Ecto neural progenitor cell (in vitro differentiated cells): ENCODE measurements around the gene ADAMTS17.
"Not testable (repeated sequence)": the region's sequence is repeated elsewhere in the genome, so short reads cannot be mapped to it uniquely, and the experiment has no call there.

ENCODE experiments used
- DNase-seq: peaks from one replicate; pipeline ENCODE4 v3.0.0-alpha.2; 2018; ENCODE audit warnings: low spot score

Gene ADAMTS17

DNA sequence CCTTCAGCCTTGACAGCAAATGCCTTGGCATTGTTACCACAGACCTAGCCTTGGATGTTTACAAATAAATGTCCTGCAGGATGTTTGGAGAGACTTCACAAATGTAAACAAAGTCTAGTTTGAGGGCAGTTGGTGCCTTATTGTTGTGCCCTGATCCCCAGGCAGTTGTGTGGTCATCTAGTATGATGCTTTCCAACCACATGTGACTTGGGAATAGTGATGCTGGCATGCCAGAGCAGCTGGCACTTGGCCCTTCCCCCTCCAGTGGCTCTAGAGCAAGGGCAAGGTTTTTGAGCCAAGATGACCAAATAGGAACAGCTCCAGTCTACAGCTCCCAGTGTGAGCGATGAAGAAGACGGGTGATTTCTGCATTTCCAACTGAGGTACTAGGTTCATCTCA, 258.2 kb downstream of the ADAMTS17 start:
- no peak for DNase-seq

GRCh38 chr15:100082761-100083402, 258.9 kb downstream of the ADAMTS17 start:
- peak; percentile 33 for DNase-seq

DNA sequence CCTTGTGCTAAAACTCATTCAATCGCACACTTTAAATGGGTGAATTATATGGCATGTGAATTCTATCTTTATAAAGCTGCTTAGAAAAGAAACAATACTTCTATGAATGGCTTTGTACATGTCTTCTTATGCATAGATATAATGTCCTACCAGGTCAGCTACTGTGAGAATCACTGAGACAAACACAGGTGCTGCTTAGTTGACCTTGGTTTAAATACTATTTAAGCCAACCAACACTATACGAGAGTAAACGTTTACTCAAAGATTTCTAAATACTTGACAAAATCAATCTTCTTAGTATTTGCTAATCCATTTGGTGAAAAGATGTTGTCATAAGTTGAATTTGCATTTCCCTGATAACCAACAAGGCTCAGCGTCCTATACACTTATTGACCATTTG, 260.3 kb downstream of the ADAMTS17 start:
- no peak for DNase-seq

GRCh38 chr15:100078511-100079220, 263.1 kb downstream of the ADAMTS17 start:
- no peak for DNase-seq

DNA sequence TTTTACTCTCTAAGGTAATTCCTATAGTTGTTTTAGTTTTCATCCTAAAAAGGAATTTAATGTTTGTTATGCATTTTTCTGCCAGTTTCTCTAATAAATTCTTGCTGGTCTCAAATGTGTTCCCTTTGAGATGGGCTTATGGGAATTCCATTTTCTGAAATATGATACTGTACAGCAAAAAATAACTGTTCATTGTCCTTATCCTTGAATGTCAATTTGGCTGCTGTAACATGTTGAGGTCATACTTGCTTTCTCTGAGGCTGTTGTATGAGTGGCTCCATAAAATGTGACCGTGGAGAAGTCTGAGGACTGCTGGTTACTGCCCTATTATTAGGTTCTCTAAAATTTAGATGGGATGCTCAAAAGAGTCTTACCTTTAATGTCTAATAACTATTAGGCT, 266.5 kb downstream of the ADAMTS17 start:
- DNase-seq, result no peak

DNA sequence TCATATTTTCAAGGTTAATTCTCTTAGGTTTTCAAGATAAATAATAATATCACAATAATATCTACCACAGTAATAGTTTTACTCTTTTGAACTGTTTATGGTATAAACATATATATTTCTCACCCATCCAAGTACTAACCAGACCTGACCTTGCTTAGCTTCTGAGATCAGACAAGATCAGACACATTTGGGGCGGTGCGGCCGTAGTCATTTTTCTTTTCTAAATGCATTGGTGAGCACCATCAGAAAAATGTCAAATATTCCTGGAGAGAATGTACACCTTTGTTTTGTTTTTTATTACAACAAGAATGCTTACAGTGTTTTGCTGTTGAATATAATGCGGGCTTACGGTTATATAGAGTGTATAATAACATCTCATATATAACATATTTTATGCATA, 267.8 kb downstream of the ADAMTS17 start:
- DNase-seq, result no peak

DNA sequence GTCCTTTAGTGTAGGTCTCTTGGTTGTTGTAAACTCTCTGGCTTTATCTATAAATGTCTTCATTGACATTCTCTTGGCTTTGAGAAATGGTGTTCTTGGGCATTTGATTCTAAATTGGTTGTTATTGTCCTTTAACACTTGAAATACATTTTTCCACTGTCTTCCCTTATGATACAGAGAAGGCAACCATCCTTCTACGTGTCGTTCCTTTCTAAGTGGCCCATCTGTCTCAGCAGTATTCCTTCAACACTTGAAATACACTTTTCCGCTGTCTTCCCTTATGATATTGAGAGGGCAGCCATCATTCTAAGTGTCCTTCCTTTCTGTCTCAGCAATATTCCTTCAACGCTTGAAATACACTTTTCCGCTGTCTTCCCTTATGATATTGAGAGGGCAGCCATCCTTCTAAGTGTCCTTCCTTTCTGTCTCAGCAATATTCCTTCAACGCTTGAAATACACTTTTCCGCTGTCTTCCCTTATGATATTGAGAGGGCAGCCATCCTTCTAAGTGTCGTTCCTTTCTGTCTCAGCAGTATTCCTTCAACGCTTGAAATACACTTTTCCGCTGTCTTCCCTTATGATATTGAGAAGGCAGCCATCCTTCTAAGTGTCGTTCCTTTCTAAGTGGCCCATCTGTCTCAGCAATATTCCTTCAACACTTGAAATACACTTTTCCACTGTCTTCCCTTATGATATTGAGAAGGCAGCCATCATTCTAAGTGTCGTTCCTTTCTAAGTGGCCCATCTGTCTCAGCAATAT, 275.1 kb downstream of the ADAMTS17 start:
- not testable (repeated sequence) for DNase-seq

DNA sequence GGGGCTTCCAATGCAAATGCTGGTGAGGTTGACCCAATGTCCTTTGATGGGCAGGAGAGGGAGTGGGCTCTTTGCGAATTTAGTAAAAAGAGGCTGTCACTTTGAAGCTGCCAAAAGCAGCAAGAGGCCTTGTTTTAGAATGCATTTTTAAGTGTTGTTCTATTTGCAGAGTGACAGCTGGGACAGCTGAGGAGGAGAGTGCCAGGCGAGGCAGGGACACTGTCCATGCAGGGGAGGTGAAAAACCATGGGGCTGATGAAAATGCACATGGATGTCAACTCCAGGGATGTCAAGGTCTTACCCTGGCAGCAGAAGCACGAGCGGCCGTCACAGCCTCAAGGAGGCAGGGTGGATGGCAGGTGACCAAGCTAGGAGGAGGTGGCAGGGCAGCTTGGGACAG, 279.8 kb downstream of the ADAMTS17 start:
- no peak for DNase-seq

DNA sequence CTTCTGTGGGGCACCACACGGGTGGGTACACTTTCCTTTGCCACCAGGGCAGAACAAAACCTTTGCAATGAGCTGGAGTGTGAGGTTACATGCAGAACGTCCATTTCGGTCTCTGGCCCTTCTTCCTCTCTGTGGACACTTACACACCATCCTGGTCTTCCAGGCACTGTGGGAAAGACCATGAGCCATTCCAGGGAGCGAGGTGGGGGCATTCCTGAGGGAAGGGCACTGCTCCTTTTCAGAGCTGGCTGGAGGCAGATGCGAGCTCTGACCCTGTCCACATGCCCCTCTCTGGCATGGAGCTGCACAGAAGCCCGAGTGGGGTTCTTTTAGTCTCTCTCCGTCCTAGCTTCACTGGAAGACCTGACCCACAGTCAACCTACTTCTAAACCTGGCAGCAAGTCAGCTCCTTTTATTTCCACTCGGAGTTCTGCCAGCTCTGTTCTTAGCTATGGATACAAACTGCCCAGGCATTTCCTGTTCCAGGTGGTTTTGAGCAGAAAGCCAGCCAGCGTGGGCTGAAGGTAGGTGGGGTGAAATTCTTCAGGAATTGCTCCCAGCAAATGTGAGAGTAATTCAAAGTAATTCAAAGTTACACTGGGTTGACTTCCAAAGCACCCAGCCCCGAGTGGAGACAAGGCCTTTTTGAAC, 281.4 kb downstream of the ADAMTS17 start:
- DNase-seq, result no peak

GRCh38 chr15:100059521-100059920, 282.3 kb downstream of the ADAMTS17 start:
- no peak for DNase-seq

DNA sequence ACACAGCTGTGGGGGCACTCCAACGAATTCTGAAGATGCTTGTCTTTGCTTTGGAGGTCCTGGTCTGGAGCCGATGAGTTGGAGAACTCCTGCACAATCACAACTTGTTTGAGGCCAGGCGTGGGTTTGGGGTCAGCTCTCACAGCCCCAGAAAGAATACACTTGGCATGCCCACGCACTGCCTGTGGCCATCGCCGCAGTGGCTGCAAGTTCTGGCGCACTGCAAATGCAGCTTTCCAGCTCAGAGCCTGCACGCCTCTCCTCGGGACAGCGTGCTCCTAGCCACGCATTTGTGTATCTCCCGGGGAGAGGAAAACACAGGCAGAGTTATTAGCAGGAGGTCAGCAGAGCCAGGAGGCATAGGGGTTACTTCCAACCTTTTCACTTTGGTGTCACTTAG, 282.7 kb downstream of the ADAMTS17 start:
- no peak for DNase-seq

GRCh38 chr15:100058458-100058857, 283.3 kb downstream of the ADAMTS17 start:
- DNase-seq, result no peak

- no peak for DNase-seq
Measured at GRCh38 chr15:100057281-100057680, 284.5 kb downstream of the ADAMTS17 start.

GRCh38 chr15:100056411-100057072, 285.2 kb downstream of the ADAMTS17 start:
- no peak for DNase-seq

- DNase-seq, result no peak
Measured at GRCh38 chr15:100055821-100056220, 286.0 kb downstream of the ADAMTS17 start.

- DNase-seq, result no peak
Measured at GRCh38 chr15:100054539-100054938, 287.2 kb downstream of the ADAMTS17 start.

DNA sequence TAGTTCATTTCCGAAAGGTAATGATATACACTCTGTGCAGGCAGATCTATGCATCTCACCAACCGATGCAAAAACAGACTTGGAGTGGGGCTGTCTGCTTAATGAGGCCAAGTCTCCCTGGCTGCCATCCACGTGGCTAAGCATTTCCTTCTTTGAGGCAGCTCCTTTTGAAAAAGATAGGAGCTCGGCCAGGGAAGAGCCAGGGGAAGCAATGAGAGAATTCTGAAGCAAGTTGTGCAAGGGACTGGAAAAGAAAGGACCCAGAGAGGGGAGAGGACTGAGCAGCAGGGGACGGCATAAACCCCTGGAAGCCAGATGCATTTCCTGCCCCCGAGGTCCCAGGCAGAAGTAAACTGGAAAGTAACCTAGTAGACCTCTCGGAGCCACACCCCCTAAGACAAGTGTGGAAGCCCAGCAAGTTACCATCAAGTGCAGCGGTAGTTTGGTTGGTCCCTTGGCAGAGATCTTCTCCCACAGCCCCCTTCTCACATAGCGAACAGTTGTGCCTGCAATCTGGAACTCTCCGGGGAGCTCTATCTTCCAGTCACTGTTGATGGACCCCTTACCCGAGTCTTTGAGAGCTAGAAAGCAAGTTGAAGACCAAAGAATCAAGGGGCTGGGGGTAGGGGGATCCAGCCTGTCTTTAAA, 288.2 kb downstream of the ADAMTS17 start:
- no peak for DNase-seq

DNA sequence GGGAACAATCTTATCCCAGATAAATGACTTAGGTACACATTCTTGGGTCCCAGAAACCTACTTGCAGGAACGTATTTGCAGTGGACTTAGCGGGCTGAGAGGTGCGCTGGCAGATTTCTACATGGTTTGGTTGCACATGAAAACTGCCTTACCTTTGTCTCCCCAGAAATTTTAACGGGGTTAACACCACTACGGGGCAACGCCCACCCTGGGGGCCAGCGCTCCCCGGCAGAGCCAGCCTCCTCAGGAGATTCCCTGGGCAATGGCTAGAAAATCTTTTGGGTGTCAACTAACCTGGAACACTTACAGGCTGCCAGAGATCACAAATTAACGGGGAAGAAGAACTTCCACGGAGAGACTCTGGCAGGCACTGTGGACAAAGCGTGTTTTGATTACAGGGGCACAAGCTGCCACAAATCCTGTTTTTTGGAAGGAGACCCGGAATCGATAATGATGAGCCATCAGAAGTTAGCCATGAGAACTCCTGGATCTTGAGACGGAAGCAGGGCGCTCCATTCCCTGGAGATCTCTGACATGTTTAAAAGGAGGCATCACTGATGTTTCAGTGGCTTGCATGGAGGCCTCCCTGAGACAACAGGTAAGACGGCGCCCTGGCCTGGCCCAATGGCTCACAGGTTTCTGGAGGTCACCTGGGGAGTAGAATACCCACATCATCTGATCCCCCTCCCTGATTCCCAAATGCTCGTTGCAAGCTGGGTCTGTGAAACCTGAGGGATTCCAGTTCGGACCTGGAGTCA, 288.9 kb downstream of the ADAMTS17 start:
- DNase-seq, result no peak

DNA sequence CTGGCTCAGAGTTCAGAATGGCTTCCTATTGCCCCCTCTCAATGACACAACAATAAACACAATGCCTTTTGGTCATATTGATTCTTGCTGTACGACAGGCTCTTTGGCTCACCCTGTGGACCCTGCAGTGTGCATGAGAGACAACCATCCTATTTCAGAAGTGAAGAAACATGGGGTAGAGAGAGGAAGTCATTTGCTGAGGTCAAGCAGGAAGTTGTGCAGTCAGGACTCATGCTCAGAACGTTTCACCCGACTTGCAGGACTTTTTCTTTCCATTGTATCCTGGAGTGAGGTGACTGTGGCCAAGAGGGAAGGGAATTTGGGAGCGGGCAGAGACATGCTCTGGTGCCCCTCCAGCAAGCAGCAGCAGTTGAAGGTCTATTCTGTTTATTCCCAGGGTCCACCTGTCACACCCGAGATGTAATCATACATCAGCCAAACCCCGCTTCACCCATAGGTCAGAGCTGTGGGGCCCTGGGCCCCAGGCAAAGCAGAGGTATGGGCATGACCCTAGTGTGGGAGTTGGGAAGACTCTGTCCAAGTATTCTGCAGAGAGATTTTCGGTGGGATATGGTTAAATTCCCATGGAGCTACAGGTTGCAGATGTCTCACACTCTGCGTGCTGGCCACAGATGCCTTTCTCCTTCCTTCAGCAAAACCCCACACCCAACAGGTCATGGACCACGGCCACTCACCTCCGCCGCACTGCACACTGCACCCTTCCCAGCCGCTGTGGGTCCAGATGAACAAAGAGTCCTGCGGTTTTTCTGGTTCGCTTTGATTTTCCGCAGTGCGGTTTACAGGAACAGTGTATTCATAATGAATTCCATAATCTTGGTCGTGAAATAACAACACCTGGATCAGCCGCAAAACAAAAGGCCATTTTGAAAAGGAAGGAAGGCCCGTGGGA, 290.6 kb downstream of the ADAMTS17 start:
- DNase-seq, result no peak
